NOMO-1 treated with DMSO at 0.1 percent for 48 hours (cell line): ENCODE results near the gene MRPS9.

ENCODE experiments used
- DNase-seq: peaks from one replicate; lab custom pipeline; 2025; ENCODE audit not compliant: unreplicated experiment; lab: John Stamatoyannopoulos, UW

The MRPS9 gene

DNA sequence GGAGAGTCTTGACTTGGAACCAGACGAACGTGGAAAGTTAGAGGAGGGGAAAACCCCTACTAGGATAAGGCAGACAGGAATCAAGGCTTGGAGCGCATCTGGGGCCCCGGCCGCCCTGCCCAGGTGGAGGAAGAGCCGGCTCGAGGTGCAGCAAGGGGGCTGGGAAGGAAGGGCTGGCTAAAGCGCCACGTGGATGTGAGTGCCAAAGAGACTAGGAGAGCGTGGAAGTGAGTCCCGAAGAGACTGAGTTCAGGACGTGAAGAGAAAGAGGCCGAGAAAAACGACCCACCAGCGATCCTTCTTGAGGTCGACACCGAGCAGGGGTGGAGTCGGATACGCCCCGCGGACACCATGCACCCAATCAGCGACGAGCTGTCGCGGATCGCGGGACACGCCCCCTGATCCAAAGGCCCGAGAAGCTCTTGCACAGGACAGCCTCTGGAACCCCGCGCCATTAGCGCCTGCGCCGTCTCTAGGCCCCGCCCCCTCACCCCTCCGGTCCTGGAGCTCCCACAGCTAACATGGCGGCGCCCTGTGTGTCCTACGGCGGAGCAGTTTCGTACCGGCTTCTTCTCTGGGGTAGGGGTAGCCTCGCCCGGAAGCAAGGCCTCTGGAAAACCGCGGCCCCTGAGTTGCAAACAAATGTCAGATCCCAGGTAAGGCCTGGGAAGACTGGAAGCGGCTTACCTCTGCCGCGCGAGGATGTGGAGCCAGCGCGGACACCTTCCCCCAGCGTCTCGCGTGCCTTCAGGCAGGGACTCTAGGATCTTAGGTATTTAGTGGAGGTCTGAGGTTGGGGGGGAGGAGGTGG is at the start of gene MRPS9:
TSS of gene MRPS9 (plus strand) at position 498 of the 811 bp plus-strand sequence. CDS start at position 522, 24 bp downstream.
- DNase-seq: peak; percentile 93

DNA sequence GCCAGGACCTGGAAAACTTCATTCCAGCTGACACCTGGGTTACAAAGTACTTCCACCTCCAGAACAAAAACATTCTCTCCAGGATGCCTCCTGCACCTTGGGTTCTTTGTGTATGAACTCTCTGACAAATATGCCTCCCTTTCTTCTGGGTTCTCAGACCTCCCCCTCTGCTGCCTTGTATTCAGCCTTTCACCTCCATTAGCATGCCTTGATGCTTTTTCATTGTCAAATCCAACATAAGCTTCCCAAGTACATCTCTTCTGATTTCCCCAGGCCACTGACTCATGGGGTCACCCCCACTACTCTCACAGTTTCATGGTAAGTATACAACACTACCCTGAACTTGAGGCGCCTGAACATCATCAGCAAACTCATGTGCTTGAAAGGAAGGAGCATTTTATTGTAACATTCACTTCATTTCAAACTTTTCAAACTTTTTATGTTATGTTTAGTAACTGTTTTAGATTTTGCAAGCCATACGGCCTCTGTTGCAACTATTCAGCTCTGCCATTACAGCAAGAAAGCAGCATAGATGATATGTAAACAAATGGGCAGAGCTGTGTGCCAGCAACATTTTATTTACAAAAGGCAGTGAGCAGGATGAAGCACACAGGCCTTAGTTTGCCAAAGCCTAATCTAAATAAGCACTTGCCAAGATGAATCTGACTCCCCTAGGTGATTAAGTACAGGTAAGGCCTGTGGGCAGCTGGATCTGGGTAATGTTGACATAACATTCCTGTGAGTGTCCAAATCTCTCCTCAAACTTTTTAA is 32.5 kb upstream of the MRPS9 start:
- no peak for DNase-seq

DNA sequence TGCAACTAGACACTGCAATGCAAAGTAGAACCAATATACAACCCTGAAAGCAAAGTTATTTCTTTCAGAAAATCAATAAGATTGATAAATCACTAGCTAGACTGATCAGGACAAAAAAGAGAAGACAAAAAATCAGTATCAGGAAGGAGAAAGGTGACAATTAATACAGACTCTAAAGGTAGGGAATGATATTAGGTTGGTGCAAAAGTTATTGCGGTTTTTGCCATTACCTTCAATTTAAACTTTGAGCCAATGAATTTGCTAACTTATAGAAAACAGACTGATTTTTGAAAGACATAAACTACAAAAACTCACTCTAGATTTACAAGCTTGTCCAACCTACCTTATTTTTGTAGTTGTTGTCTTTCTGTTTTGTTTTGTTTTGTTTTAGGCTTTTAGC is 30.5 kb upstream of the MRPS9 start:
- no peak for DNase-seq

DNA sequence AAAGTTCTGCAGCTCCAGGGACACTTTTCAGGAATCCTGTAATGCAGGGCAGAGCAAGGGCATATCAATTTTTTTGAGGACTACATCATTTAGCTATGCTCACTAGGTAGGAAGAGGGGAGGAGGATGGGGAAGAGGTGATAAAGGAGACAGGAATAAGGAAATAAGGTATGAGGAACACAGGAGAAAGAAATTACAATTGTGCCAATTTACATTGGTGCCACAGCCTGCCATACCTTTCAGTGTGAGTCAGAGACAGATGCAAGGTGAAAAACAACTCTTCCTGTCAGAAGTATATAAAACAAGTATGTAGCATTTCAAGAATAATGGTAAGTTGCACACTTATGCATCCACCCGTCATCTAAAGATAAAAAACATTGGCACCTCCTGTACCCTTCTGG is 5.4 kb upstream of the MRPS9 start:
- DNase-seq: no peak

DNA sequence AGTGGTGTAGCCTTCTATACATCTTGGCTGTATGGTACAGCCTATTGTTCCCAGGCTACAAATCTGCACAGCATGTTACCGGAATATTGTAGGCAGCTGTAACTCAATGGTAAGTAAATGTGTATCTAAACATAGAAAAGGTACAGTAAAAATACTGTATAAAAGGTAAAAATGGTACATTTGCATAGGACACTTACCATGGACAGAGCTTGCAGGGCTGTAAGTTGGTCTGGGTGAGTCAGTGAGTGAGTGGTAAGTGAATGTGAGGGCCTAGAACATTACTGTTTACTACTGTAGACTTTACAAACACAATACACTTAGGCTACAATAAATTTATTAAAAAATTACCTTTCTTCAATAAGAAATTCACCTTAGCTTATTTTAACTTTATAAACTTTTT is 3.7 kb upstream of the MRPS9 start:
- no peak for DNase-seq

DNA sequence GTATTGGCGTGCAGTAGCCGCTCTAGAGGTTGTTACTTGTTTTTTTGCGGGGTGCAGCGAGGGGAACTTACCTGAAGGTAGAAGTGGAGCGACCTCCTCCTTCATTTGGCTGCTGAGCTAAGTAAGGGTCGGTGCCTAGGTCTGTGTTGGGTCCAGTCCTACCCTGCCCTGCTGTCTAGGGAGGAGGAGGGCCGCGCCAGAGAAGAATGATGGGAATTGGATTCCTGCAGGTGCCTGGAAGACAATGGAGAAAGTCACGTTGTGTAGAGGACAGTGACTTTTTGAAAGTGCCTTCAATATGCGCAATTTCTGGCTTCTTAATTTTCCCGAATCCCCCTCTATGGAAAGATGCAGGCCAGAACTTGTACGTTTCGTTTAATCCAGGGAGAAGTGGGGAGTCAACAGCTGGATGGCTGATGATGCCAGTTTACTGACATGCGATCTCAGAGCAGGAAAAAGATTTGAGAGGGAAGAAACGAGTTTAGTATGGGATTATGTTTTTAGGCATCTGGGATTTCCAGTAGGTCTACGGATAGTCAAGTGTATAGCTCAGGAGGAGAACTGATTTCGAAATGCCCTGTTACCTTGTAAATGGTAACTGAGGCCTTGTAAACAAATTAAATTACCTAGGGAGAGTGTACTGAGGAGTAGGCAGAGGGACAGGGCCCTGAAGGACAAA is 653 bp downstream of the MRPS9 start:
- no peak for DNase-seq

DNA sequence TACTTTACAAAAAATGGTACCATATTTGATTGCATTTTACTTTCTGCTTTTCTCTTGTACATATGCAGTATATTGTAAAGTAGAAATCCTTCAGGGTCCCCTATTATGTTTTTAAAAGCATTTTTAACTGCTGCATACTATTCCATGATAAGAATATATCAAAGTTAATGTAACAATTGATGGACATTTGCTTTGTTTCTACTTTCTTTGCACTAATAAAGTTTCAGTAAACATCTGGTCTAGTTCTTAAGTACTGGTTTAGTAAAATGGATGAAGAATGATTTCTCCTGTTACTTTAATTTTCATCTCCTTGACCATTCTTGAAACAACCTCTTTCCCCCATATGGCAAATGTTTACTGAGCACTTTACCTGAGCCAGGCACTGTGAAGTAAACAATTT is 1.7 kb downstream of the MRPS9 start:
- no peak for DNase-seq

DNA sequence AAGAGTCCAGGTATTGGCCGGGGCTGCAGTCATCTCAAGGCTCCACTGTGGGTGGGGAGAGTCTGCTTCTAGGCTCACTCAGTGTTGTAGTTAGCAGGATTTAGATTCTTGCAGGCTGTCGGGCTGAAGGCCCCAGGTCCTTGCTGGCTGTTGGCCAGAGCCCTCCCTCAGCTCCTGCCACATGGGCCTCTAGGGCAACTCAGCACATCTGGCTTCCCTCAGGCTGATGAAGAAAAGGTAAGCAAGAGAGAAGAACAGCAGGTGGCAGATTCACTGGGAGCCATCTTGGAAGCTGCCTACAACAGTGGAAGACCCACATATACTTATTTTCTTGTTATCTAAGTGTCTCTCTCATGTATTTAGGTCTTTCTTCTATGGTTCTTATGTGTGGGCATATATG is 4.3 kb downstream of the MRPS9 start:
- DNase-seq: no peak

DNA sequence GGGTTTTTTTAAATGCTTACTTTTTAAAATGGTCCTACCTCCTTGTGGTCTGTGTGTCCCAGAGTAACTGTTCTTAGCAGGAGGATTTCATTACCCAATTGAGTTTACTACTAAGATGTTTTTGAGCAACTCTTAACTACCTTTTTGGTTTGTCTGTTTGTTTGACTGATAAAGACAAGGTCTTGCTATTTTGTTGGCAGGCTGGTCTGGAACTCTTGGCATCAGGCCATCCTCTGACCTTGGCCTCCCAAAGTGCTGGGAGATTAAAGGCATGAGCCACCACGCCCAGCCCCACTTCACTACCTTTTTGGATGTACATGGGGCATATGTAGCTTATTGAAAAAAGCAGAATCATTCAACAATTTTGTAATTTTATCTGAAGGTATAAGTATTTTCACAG is 14.9 kb downstream of the MRPS9 start:
- DNase-seq: no peak

DNA sequence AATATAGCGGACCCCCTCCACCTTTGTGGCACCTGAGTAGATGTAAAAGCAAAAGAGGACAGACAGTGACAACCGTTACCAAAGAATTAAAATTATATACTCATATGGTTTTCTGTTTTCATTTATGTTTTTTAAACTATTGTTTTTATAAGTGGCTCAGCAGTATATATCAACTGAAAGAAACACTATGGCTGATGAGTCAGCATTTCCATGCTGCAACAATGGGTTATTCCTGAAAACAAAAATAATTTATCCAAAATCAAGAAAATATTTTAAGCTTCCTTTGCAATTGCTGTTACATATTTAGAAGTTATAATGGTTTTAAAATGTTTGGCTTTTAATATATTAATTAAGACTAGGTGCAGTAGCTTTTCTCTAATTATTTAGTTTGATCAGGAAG is 17.7 kb downstream of the MRPS9 start:
- no peak for DNase-seq

DNA sequence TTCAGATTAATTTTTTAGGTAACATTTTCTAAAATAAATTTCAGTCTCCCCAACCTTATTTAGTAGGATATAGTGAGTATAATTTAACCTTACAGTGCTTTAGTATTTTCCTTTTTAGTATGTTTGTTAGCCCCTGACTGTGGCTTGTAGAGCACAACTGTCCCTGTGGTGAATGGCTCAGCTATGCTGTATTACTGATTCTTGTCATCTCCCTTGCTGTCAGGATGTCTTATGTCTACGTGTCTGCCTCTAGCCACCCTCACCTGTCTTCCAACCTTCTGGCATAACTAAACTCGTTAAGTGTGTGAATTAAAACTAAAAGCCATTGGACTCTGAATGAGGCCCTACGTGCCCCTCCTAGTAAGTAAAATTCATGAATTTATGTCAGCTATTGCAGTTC is 18.4 kb downstream of the MRPS9 start:
- DNase-seq: no peak

DNA sequence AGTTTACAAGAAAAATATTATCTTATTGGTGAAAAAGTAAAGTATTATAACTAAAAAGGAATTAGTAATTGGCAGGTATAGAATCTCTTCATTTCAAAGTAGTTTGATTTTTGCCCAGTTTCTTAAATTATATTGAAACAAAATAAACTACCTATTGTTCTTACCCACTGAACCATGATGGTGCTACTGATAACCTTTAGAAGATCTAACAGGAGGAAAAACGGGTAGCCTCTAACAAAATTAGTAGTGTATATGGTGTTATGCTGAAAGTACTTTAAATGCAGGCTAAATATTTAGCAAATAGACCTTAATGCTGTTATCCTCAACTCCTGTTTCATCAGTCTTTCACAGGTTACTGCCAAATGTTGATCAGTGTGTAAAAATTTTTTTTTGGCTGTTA is 19.1 kb downstream of the MRPS9 start:
- no peak for DNase-seq

DNA sequence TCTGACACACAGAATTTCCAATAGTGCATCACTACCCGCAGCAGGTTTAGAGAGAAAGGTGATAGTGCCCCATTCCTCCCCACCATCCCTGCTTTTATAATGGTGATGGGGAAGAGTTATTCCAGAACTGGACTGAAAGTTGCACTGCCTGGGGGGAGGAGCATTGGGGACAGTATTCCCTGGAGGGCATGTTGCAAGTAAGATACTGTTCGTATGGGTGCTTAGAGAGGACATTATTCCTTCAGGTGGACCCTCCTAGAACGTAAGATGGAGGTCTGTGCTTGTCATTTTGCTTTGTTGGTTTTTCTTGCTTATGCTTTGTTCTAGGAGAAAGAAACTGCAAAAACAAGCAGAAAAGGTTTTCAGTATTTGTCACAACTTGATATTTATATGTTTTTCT is 23.7 kb downstream of the MRPS9 start:
- no peak for DNase-seq

DNA sequence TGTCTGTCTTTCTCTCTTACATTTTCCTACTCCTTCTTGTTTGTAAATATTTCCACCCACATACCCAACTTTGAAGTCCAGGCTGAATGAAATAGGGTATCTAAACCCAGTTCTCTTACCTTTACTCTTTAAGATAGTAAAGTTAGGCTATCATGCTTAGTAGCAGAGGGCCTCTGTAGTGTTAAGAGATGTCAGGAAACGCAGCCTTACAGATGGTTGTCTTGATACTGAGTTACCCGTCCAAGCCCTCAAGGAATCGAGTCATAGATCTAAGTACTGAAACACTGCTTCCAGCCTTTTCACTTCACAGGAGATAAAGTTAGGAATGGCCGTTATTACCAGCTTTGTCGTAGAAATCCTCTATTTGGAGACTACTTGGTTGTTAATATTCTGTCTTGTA is 24.3 kb downstream of the MRPS9 start:
- no peak for DNase-seq

DNA sequence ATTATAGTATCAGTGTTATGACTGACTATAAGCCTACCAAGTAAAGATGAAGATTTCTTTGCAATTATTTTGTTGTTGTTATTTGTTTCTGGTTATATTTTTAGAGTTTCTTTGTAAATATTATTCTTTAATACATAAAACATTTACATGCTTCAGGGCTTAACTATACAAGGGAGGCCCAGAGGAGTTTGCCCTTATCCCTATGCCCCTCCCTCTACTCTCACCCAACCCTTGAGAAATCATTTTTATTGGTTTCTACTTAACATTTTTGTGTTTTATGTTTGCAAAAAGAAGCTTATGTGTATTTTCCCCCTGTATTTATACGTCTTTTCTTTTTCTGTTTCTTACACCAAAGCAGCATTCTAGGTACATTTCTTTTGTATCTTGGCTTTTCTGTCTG is 30.5 kb downstream of the MRPS9 start:
- DNase-seq: no peak

DNA sequence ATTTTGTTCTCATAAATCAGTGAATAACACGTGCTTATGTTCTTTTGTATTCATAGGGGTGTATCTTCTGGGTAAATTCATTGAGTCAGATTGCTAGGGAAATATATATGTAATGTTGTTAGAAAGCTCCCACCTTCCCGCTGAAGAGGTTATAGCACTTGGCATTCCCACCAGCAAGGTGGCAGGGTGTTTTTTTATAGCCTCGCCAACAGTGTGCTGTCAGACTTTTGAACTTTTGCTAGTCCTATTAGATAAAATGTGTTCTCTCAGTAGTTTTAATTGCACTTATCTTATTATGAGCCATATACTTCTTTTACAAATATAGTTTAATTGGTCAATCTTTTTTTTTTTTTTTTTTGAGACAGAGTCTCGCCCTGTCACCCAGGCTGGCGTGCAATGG is 31.0 kb downstream of the MRPS9 start:
- DNase-seq: no peak

DNA sequence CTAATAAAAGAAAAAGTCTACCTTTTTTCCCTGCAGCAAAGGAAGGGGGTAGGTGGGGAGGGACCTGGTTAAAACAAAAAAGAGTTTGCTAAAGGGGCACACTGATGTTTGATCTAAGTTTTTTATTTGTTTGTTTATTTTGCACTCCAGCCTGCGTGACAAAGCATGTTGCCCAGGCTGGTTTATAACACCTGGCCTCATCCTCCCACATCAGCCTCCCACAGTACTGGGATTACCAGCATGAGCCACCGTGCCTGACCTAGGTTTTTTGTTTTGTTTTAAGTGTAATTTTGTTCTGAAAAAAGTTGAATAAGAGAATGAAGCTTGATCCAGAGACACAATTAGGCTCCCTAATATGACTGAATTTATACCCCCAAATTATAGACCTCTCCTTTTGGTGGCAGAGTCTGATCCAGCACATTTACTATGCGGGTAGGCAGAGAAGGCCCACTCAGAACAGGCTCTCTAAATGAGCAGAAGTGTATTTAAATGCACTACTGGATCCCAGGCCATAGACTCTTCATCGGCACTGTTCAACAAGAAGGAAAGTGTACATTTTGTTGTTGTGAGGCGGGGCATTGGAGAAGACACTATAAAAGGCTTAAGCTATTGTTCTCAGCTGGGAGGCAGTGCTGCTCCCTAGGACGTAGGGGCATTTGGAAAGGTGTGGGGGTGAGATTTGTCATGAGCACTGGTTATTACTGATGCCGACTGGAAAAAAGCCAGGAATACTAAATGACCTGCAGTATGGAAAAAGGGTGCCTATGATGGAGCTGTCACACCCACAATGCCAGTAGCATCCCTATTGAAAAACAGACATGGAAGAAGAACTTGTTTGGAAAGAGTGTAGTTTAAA is 32.4 kb downstream of the MRPS9 start:
- no peak for DNase-seq

DNA sequence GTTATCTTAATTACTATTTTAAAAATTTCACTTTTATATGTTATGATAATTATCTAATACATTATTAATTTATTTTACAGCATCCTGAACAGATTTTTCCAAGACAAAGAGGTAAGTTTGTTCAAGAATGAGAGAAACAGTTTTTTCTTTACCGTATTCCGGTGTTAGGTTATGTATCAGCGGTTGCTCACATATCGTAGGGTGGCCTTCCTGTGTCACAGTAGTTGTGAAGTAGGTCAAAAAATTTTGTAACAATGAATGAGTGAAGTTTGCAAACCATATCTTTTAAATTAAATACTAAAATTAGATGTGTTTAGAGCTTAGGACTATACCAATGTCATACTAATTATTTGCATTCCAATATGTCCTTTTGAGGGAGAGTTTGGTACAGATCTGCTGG is 33.5 kb downstream of the MRPS9 start:
- no peak for DNase-seq

DNA sequence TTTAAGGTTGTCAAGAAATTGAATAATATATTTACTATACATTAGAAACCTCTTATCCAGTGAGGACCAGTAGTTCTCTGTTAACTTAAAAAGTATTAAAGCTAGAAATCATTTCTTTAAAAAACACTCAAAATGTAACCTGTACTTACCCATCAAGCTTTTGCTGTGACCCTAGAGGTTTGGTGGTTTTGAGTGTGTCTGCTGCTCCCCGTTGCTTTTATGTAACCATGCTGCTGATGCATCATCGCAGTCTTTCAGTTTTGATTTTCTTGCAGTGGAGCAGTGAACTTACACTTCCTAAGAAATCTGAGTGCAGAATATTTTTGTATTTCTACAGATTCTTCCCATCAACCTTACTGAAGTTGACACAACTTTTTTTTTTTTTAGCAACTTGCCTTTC is 34.2 kb downstream of the MRPS9 start:
- DNase-seq: no peak

DNA sequence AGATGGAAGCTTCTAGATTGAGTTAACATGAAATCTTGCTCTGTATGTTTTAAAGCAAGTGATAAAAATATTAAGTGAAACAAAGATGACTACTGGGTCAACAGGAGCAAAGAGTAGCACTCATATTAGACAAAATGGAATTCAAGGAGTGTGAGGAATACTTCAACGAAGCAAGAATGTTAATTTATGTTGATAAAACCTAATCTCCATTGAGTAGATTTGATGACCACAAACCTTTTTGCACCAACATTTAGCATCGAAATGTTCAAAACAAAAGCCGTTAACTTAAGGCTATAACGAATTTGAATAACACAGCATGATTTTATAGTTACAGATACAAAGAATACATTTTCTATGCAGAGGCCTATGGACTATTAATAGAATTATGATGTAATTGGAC is 35.7 kb downstream of the MRPS9 start:
- no peak for DNase-seq

DNA sequence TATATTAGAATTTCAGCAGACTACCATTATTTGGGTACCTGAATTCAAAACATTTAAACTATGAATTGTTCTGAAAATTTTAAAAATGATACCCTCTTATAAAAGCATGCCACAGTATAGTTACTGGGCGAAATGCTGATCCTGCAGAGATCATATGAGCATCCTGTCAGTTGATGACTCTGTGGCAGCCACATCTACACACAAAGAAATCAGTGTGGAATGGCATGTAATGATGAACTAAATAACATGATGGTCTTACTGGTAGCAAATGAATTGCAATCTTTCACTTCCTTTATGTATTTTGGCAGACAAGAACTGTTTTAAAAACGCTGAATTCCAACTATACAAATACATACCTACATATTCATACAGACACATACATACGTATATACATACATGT is 38.3 kb downstream of the MRPS9 start:
- no peak for DNase-seq
